ACHN (cell line): Measurements from ENCODE around the gene ZSCAN5B.
"Not testable (repeated sequence)": the region's sequence is repeated elsewhere in the genome, so short reads cannot be mapped to it uniquely, and the experiment has no call there.

Experiments used
- DNase-seq: peaks from one replicate; pipeline ENCODE4 v3.0.0-alpha.2; 2015
- in situ Hi-C: cut with HindIII; loops from 2 replicates; pipeline ENCODE4 v1.10.0; 2017; ENCODE audit warnings: low sequenced_read_pairs, low pct_ligation_motif_present, low pct_unique_long_range_greater_than_20kb

ZSCAN5B gene

GRCh38 chr19:56189785-56190184, 7.8 kb downstream of the ZSCAN5B start:
- in situ Hi-C loops = no loop called here
- DNase-seq = no peak

- in situ Hi-C loops = no loop called here
These were observed 19.9 kb downstream of the ZSCAN5B start for GRCh38 chr19:56177564-56178243.

GRCh38 chr19:56176881-56177280, 20.7 kb downstream of the ZSCAN5B start:
- DNase-seq = no peak
- in situ Hi-C loops = no loop called here

More at GRCh38 chr19:56177564-56178243, 19.9 kb downstream of the ZSCAN5B start:
- no peak for DNase-seq

DNA sequence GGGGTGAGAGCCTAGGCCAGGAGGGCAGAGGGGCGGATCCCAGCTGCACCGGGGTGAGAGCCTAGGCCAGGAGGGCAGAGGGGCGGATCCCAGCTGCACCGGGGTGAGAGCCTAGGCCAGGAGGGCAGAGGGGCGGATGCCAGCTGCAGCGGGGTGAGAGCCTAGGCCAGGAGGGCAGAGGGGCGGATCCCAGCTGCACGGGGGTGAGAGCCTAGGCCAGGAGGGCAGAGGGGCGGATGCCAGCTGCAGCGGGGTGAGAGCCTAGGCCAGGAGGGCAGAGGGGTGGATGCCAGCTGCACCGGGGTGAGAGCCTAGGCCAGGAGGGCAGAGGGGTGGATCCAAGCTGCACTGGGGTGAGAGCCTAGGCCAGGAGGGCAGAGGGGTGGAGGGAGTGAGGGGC, 21.3 kb downstream of the ZSCAN5B start:
- in situ Hi-C loops, DNase-seq: not testable (repeated sequence)

- DNase-seq, in situ Hi-C loops: not testable (repeated sequence)
These were observed 21.7 kb downstream of the ZSCAN5B start, which contains the start of gene GALP for GRCh38 chr19:56175861-56176307. Gene GALP (plus strand): TSS chr19:56176008. CDS start chr19:56177109, 1,101 bp downstream.

GRCh38 chr19:56174550-56174949, 23.0 kb downstream of the ZSCAN5B start:
- in situ Hi-C loops = no loop called here
- no peak for DNase-seq

DNA sequence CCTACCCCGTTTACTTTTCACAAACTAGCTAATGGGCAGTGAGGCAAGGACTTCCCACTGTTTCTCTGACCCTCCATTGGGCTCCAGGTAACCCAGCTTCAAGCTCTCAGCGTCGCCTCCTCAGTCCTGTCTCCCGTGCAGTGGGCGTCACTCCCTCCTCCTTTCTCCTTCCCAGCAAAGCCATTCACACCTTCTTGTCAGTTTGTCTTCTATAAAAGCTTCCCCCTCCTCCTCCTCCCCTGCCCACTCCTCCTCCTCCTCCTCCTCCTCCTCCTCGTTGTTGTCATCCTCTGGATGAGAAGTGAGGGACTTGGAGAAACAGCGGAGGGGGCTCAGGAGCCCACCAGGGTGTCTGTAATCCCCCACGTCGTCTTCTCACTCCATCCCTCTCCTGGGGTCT, 23.5 kb downstream of the ZSCAN5B start:
- in situ Hi-C loops = no loop called here
- DNase-seq = no peak

- in situ Hi-C loops = no loop called here
- peak; percentile 89 for DNase-seq
These were observed 27.3 kb downstream of the ZSCAN5B start for GRCh38 chr19:56170261-56170660.

- peak; percentile 22 for DNase-seq
- in situ Hi-C loops = no loop called here
These were observed 30.5 kb downstream of the ZSCAN5B start for GRCh38 chr19:56167064-56167578.

- no peak for DNase-seq
- in situ Hi-C loops = no loop called here
These were observed 34.5 kb downstream of the ZSCAN5B start for GRCh38 chr19:56163097-56163496.

- in situ Hi-C loops = no loop called here
- no peak for DNase-seq
These were observed 35.3 kb downstream of the ZSCAN5B start for GRCh38 chr19:56162258-56162657.

GRCh38 chr19:56161534-56161933, 36.0 kb downstream of the ZSCAN5B start:
- in situ Hi-C loops = no loop called here
- no peak for DNase-seq

DNA sequence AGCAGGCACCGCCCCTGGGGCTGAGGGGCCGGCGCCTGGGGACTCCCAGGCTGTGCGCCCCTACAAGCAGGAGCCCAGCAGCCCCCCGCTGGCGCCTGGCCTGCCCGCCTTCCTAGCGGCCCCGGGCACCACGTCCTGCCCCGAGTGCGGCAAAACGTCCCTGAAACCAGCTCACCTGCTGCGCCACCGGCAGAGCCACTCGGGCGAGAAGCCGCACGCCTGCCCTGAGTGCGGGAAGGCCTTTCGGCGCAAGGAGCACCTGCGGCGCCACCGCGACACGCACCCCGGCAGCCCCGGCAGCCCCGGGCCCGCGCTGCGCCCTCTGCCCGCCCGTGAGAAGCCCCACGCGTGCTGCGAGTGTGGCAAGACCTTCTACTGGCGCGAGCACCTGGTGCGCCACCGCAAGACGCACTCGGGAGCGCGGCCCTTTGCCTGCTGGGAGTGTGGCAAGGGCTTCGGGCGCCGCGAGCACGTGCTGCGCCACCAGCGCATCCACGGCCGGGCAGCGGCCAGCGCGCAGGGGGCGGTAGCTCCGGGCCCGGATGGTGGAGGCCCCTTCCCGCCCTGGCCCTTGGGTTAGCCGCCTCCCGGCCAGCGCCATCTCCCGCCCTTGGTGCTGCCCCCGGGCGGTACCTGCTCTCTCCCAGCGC, 37.8 kb downstream of the ZSCAN5B start:
- in situ Hi-C loops = no loop called here
- no peak for DNase-seq

DNA sequence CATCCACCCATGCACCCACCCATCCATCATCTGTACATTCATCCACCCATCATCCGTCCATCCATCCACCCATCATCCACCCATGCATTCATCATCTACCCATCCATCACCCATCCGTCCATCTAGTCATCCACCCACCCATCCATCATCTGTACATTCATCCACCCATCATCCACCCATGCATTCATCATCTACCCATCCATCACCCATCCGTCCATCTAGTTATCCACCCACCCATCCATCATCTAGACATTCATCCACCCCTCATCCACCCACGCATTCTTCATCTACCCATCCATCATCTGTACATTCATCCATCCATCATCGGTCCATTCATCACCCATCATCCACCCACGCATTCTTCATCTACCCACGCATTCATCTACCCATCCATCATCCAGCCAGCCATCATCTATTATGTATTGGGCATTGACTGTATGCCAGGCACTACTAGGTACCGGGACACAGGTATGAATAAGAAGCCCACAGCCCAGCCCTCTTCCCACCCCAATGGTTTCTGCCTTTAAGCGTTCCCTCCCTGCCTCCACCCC, 38.5 kb downstream of the ZSCAN5B start:
- in situ Hi-C loops = no loop called here
- DNase-seq = no peak

DNA sequence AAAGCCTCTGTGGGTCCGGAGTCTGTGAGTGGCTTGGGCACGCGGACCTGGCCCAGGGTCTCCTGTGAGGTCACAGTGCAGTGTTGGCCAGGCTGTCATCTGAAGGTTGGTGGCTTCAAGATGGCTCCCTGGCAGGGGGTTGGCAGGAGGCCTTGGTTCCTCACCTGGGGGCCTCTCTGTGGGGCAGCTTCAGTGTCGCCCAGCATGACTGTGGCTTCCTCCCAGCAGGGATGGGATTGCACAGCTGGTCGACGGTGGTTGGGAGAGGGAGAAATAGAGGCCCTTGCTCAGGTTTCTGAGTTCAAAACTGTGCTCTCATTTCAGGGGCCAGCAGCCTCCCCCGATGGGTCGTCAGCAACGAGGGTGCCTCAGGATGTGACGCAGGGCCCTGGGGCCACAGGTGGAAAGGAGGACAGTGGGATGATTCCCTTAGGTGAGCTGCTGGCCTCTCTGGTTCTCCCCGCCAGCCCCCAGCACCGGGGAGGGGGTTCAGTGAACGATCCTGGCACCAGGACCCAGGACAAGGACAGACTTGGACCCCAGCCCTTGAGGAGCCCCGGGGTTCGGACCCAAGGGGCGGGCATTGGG, 39.3 kb downstream of the ZSCAN5B start:
- in situ Hi-C loops = no loop called here
- no peak for DNase-seq

DNA sequence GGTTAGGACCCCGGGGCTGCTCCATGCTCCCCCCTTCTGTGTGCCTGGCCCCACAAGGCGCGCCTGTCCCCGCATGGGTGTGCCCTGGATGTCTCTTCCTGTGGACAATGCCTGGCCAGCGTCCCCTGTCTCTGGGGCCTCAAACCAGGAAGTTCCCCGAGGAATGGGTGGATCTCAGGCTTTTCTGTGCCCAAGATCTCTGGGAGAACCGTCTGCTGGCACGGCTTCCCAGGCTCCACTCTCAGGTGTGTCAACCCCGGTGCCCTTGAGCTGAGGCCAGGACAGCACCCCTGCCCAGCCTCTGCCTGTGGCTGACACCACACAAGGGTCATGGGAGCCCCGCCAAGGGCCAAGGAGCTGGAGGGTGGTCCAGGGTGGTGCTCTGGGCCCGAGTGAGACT, 40.8 kb downstream of the ZSCAN5B start:
- DNase-seq = no peak
- in situ Hi-C loops = no loop called here

DNA sequence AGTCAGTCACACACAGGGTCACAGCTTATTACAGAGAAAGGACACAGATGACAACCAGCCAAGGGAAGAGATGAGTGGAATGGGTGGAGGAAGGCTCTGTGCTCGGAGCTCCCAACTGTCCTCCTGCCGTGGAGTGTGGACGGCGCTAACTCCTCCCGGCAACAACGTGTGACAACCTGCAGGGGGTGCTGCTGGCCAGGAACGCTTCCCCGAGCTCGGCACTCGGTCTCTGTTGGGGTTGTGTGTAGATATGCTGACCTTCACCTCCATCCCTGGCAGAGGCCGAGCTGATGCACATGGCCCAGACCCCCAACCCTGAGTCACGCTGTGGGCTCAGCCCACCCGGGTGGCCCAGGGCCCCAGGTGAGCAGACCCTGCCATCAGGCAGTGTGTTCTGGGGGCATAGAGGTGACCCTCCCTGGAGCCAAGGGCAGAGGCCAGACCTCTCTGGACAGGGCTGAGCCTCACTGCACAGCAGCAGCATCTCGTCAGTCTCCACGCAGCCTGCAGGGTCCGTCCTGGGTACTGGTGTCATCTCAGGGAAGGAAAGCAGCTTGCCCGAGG, 42.4 kb downstream of the ZSCAN5B start:
- in situ Hi-C loops = no loop called here
- DNase-seq = no peak

- no peak for DNase-seq
- in situ Hi-C loops = no loop called here
These were observed 44.1 kb downstream of the ZSCAN5B start for GRCh38 chr19:56153507-56153906.

DNA sequence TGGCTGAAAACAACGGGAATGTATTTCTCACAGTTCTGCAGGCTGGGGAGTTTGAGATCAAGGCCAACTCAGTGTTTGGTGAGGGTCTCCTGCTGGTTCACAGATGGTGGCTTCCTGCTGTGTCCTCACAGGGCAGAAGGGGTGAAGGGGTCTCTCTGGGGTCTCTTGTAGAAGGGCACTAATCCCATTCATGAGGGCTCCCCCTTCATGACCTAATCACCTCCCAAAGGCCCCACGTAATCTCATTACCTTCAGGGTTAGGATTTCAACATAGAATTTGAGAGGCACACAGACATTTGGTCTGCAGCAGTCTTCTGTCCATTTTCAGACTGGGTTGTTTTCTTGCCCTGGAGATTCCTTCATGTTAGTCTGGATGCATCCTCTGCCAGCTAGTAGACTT, 44.9 kb downstream of the ZSCAN5B start:
- no peak for DNase-seq
- in situ Hi-C loops = no loop called here
